GM23338 (cell line): ENCODE measurements around the gene ACVR2A.

Experiments used
- CREB1 ChIP-seq: fragments of 250-450 bp; sonication (Bioruptor Pico); IDR thresholded peaks from 2 replicates; pipeline ENCODE4 v1.5.0; 2020; ENCODE audit warnings: low read depth, mild to moderate bottlenecking, moderate library complexity
- EZH2 ChIP-seq: fragments of 200-600 bp; sonication (generic); IDR thresholded peaks from one replicate; pipeline ENCODE4 v1.8.0; 2017; ENCODE audit warnings: antibody characterized with exemption, mild to moderate bottlenecking, low read depth; ENCODE audit not compliant: unreplicated experiment
- EZH2phosphoT487 ChIP-seq: fragments of 200-600 bp; sonication (generic); IDR thresholded peaks from one replicate; pipeline ENCODE4 v1.8.1; 2018; ENCODE audit warnings: antibody characterized with exemption; ENCODE audit not compliant: unreplicated experiment
- JUNB ChIP-seq: IDR thresholded peaks from one replicate; pipeline ENCODE4 v1.6.1; 2016; ENCODE audit warnings: antibody characterized with exemption; ENCODE audit not compliant: unreplicated experiment
- POLR2AphosphoS5 ChIP-seq: IDR thresholded peaks from 2 replicates; pipeline ENCODE4 v1.6.1; 2016; ENCODE audit warnings: antibody characterized with exemption, low read depth
- STAT1 ChIP-seq: IDR thresholded peaks from one replicate; pipeline ENCODE4 v1.6.1; 2016; ENCODE audit warnings: antibody characterized with exemption; ENCODE audit not compliant: unreplicated experiment
- ZNF114 ChIP-seq: fragments of 250-450 bp; sonication (Bioruptor Pico); IDR thresholded peaks from 2 replicates; pipeline ENCODE4 v1.5.0; 2020; ENCODE audit warnings: mild to moderate bottlenecking, moderate library complexity
- ZNF331 ChIP-seq: fragments of 250-450 bp; sonication (Bioruptor Pico); IDR thresholded peaks from 2 replicates; pipeline ENCODE4 v1.5.0; 2020; ENCODE audit warnings: low read depth, mild to moderate bottlenecking, moderate library complexity
- TF ChIP-seq, protein P1 (sequence below), 2 experiments: fragments of 200-600 bp in 1 of 2; sonication (generic) in 1 of 2; conservative IDR thresholded peaks; 2 replicates each; pipeline versions ENCODE4 v1.5.1 to v1.6.1; 2016 to 2017; ENCODE audit warnings: antibody characterized with exemption in 2 of 2, low read depth in 2 of 2, mild to moderate bottlenecking in 2 of 2, moderate library complexity in 1 of 2
- TF ChIP-seq, protein P2 (sequence below): IDR thresholded peaks from one replicate; pipeline ENCODE4 v1.6.1; 2018; ENCODE audit warnings: antibody characterized with exemption; ENCODE audit not compliant: unreplicated experiment

DNA sequence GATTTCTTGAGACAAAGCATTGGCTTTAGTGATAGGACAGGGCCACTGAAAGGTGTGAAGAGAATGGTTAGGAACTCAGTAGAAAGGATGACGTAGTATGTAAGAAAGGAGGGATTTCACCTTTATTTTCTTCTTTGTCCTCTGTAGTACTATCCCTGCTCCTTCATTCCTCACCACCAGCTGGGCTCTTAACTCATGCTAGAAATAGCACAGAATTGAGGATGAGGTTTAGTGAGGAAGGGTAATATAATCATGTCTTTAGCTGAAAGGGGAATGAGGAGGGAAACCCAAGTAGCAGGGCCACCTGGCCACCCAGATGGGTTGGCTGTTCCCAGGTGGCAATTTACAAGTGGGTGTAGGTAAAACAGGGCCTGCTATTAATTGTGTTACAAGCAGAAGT is 15.2 kb downstream of the ACVR2A start:
- TF ChIP-seq, protein P1, sequence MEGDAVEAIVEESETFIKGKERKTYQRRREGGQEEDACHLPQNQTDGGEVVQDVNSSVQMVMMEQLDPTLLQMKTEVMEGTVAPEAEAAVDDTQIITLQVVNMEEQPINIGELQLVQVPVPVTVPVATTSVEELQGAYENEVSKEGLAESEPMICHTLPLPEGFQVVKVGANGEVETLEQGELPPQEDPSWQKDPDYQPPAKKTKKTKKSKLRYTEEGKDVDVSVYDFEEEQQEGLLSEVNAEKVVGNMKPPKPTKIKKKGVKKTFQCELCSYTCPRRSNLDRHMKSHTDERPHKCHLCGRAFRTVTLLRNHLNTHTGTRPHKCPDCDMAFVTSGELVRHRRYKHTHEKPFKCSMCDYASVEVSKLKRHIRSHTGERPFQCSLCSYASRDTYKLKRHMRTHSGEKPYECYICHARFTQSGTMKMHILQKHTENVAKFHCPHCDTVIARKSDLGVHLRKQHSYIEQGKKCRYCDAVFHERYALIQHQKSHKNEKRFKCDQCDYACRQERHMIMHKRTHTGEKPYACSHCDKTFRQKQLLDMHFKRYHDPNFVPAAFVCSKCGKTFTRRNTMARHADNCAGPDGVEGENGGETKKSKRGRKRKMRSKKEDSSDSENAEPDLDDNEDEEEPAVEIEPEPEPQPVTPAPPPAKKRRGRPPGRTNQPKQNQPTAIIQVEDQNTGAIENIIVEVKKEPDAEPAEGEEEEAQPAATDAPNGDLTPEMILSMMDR (conservative IDR thresholded peaks at IDR 0.05; ENCODE audit: low read depth in 2 of 2) = no peak
- TF ChIP-seq JUNB (no peak), EZH2 (no peak), POLR2AphosphoS5 (no peak), EZH2phosphoT487 (no peak), CREB1 (CRISPR knock-in tag) (peak; percentile 66; the same call in 1 of the 2 replicates), ZNF331 (CRISPR knock-in tag) (no peak), ZNF114 (CRISPR knock-in tag) (no peak), STAT1 (no peak)
- TF ChIP-seq, protein P2, sequence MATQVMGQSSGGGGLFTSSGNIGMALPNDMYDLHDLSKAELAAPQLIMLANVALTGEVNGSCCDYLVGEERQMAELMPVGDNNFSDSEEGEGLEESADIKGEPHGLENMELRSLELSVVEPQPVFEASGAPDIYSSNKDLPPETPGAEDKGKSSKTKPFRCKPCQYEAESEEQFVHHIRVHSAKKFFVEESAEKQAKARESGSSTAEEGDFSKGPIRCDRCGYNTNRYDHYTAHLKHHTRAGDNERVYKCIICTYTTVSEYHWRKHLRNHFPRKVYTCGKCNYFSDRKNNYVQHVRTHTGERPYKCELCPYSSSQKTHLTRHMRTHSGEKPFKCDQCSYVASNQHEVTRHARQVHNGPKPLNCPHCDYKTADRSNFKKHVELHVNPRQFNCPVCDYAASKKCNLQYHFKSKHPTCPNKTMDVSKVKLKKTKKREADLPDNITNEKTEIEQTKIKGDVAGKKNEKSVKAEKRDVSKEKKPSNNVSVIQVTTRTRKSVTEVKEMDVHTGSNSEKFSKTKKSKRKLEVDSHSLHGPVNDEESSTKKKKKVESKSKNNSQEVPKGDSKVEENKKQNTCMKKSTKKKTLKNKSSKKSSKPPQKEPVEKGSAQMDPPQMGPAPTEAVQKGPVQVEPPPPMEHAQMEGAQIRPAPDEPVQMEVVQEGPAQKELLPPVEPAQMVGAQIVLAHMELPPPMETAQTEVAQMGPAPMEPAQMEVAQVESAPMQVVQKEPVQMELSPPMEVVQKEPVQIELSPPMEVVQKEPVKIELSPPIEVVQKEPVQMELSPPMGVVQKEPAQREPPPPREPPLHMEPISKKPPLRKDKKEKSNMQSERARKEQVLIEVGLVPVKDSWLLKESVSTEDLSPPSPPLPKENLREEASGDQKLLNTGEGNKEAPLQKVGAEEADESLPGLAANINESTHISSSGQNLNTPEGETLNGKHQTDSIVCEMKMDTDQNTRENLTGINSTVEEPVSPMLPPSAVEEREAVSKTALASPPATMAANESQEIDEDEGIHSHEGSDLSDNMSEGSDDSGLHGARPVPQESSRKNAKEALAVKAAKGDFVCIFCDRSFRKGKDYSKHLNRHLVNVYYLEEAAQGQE = no peak
